Osteocyte (in vitro differentiated cells): ENCODE measurements around the gene SLC25A13. TPM values are rescaled to one million over a fixed set of nuclear protein-coding genes. Genes with fewer than 3 reads are reported as not detected.

Experiments used
- DNase-seq: peaks from one replicate; pipeline ENCODE4 v3.0.0; 2021; ENCODE audit warnings: mixed read lengths; ENCODE audit not compliant: unreplicated experiment; ENCODE audit errors: extremely low spot score
- H3K27ac Mint-ChIP-seq: one replicate; pipeline ENCODE4 v1.8.0; 2021; ENCODE audit warnings: mild to moderate bottlenecking, mixed read lengths; ENCODE audit not compliant: unreplicated experiment
- H3K27me3 Mint-ChIP-seq: one replicate; pipeline ENCODE4 v1.8.0; 2021; ENCODE audit warnings: mixed read lengths; ENCODE audit not compliant: unreplicated experiment
- H3K36me3 Mint-ChIP-seq: one replicate; pipeline ENCODE4 v1.8.0; 2021; ENCODE audit warnings: mixed read lengths; ENCODE audit not compliant: unreplicated experiment
- H3K4me1 Mint-ChIP-seq: one replicate; pipeline ENCODE4 v1.8.0; 2021; ENCODE audit warnings: mixed read lengths; ENCODE audit not compliant: unreplicated experiment
- H3K4me3 Mint-ChIP-seq: one replicate; pipeline ENCODE4 v1.8.0; 2021; ENCODE audit warnings: mild to moderate bottlenecking, moderate library complexity, mixed read lengths; ENCODE audit not compliant: unreplicated experiment
- H3K9me3 Mint-ChIP-seq: one replicate; pipeline ENCODE4 v1.8.0; 2021; ENCODE audit warnings: mixed read lengths; ENCODE audit not compliant: unreplicated experiment
- CTCF ChIP-seq: fragments of 200-600 bp; sonication (generic); IDR thresholded peaks from 2 replicates; pipeline ENCODE4 v1.5.0; 2021; ENCODE audit warnings: antibody characterized with exemption, mild to moderate bottlenecking, moderate library complexity
- total RNA-seq: library from RNA; stranded (reverse); gene quantifications from 2 replicates; pipeline ENCODE4 v1.2.1, GENCODE V29; 2021

Gene SLC25A13
- total RNA-seq, 1 donor from 2014 or later, result 29.3 TPM

- H3K9me3 Mint-ChIP-seq, result no peaks in the 10 kb centered on the region
- H3K27me3 Mint-ChIP-seq, result no peaks in the 10 kb centered on the region
- peaks cover 16% of the 10 kb centered on the region for H3K4me1 Mint-ChIP-seq
- H3K36me3 Mint-ChIP-seq, result peaks cover 30% of the 10 kb centered on the region
- no peak for DNase-seq
- no peak for TF ChIP-seq CTCF
- H3K4me3 Mint-ChIP-seq, result no peak overlapping the region
- no peak overlapping the region for H3K27ac Mint-ChIP-seq
These were observed 186.7 kb downstream of the SLC25A13 start for GRCh38 chr7:96135241-96135640.

DNA sequence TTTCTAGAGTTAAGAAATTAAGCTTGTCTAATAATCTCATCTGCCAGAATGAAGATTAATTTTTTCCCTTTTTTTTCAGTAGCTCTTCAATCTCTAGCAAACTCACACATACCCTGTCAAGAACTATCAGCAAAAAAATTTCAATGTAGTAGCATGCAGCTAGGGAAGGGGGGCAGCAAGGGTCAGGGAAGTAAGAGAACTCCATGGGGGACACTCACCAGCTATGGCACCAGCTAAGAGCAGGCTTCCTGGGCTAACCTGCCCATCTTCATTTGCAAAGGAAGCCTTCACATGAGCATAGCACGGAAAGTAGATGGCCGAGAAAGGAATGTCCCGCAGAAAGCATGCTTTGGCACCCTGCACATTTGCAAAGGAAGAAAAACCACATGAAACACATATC is 190.4 kb downstream of the SLC25A13 start:
- H3K27ac Mint-ChIP-seq, result no peak overlapping the region
- H3K36me3 Mint-ChIP-seq, result peaks cover 25% of the 10 kb centered on the region
- no peak for DNase-seq
- no peaks in the 10 kb centered on the region for H3K27me3 Mint-ChIP-seq
- H3K4me3 Mint-ChIP-seq, result no peak overlapping the region
- no peak for TF ChIP-seq CTCF
- H3K9me3 Mint-ChIP-seq, result no peaks in the 10 kb centered on the region
- H3K4me1 Mint-ChIP-seq, result peaks cover 15% of the 10 kb centered on the region

DNA sequence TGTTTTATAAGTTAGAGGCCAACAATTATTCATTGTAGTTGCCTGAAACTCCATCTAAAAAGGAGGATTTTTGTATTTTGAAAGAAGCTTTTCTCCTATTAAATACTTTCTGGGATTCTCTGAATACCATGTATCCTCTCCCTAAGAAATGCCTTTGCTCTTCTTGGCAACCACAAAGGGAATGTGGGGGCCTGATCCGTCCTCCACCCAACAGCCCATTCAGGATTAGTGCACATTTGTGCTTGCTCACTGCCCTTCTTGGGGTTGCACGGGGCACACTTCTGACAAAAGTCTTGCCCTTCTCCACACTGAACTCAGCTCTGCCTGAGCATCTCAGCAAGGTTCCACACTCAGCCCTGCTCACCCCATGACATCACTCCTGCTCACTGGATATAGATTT is 194.2 kb downstream of the SLC25A13 start:
- Mint-ChIP-seq H3K4me1 (peaks cover 10% of the 10 kb centered on the region), H3K27ac (no peak overlapping the region), H3K4me3 (no peak overlapping the region), H3K27me3 (no peaks in the 10 kb centered on the region), H3K9me3 (no peaks in the 10 kb centered on the region), H3K36me3 (peaks cover 19% of the 10 kb centered on the region)
- no peak for TF ChIP-seq CTCF
- DNase-seq, result no peak

GRCh38 chr7:96126382-96126781 is 195.5 kb downstream of the SLC25A13 start:
- no peak overlapping the region for H3K27ac Mint-ChIP-seq
- peaks cover 20% of the 10 kb centered on the region for H3K36me3 Mint-ChIP-seq
- H3K4me1 Mint-ChIP-seq, result no peaks in the 10 kb centered on the region
- no peaks in the 10 kb centered on the region for H3K9me3 Mint-ChIP-seq
- no peak for DNase-seq
- TF ChIP-seq CTCF, result no peak
- no peak overlapping the region for H3K4me3 Mint-ChIP-seq
- H3K27me3 Mint-ChIP-seq, result no peaks in the 10 kb centered on the region

DNA sequence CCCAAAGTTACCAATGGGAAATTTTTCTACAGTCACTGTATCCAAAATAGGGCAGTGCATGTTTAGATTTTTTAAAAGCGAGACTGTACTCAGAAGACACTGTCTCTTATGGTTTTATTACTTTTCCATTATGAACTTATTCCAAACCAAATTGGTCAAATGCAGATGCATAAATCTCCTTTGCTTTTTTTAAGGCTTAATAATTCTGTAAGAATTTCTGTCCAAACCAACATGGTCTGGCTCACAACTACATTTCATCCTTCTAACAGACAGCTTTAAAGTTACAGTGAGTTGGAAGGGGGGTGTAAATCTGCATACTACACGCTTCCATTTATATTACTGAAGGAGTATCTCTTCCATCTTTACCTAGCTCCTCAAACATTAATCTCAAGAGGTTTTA is 199.2 kb downstream of the SLC25A13 start:
- DNase-seq, result no peak
- Mint-ChIP-seq H3K4me1 (no peaks in the 10 kb centered on the region), H3K9me3 (no peaks in the 10 kb centered on the region), H3K36me3 (peaks cover 22% of the 10 kb centered on the region), H3K4me3 (no peak overlapping the region), H3K27ac (no peak overlapping the region), H3K27me3 (no peaks in the 10 kb centered on the region)
- no peak for TF ChIP-seq CTCF
